ENCODE measurements around the gene PBX1.

The PBX1 gene

GRCh38 chr1:164713456-164714207, 154.6 kb downstream of the PBX1 start:
- Histone ChIP-seq H3K4me1 (ENCODE audit: control insufficient read depth, insufficient read depth, low read length) (peaks cover 21% of the 10 kb centered on the region), H3K27me3 (ENCODE audit: control insufficient read depth, insufficient read depth, low read length) (no peaks in the 10 kb centered on the region), H3K4me3 (ENCODE audit: low read length) (no peak overlapping the region)

GRCh38 chr1:164716992-164717703, 158.2 kb downstream of the PBX1 start:
- Histone ChIP-seq H3K4me1 (ENCODE audit: control insufficient read depth, insufficient read depth, low read length) (peaks cover 17% of the 10 kb centered on the region), H3K4me3 (ENCODE audit: low read length) (no peak overlapping the region), H3K36me3 (ENCODE audit: control insufficient read depth, insufficient read depth, low read length) (no peaks in the 10 kb centered on the region), H3K9me3 (ENCODE audit: control insufficient read depth, low read length) (no peaks in the 10 kb centered on the region), H3K9ac (ENCODE audit: low read length) (no peak overlapping the region), H3K27me3 (ENCODE audit: control insufficient read depth, insufficient read depth, low read length) (no peaks in the 10 kb centered on the region)

More at GRCh38 chr1:164713456-164714207, 154.6 kb downstream of the PBX1 start:
- Histone ChIP-seq H3K9ac (ENCODE audit: low read length) (no peak overlapping the region), H3K36me3 (ENCODE audit: control insufficient read depth, insufficient read depth, low read length) (no peaks in the 10 kb centered on the region), H3K9me3 (ENCODE audit: control insufficient read depth, low read length) (no peaks in the 10 kb centered on the region)

GRCh38 chr1:164718821-164719220, 159.8 kb downstream of the PBX1 start:
- Histone ChIP-seq H3K27me3 (ENCODE audit: control insufficient read depth, insufficient read depth, low read length) (no peaks in the 10 kb centered on the region), H3K9ac (ENCODE audit: low read length) (no peak overlapping the region), H3K9me3 (ENCODE audit: control insufficient read depth, low read length) (no peaks in the 10 kb centered on the region), H3K4me1 (ENCODE audit: control insufficient read depth, insufficient read depth, low read length) (peaks cover 8% of the 10 kb centered on the region), H3K36me3 (ENCODE audit: control insufficient read depth, insufficient read depth, low read length) (no peaks in the 10 kb centered on the region), H3K4me3 (ENCODE audit: low read length) (no peak overlapping the region)

GRCh38 chr1:164719676-164720439, 160.9 kb downstream of the PBX1 start:
- Histone ChIP-seq H3K27me3 (ENCODE audit: control insufficient read depth, insufficient read depth, low read length) (no peaks in the 10 kb centered on the region), H3K9me3 (ENCODE audit: control insufficient read depth, low read length) (no peaks in the 10 kb centered on the region), H3K9ac (ENCODE audit: low read length) (no peak overlapping the region), H3K4me3 (ENCODE audit: low read length) (no peak overlapping the region), H3K36me3 (ENCODE audit: control insufficient read depth, insufficient read depth, low read length) (no peaks in the 10 kb centered on the region), H3K4me1 (ENCODE audit: control insufficient read depth, insufficient read depth, low read length) (peaks cover 9% of the 10 kb centered on the region)

- Histone ChIP-seq H3K4me3 (ENCODE audit: low read length) (no peak overlapping the region), H3K36me3 (ENCODE audit: control insufficient read depth, insufficient read depth, low read length) (no peaks in the 10 kb centered on the region), H3K9ac (ENCODE audit: low read length) (no peak overlapping the region), H3K9me3 (ENCODE audit: control insufficient read depth, low read length) (no peaks in the 10 kb centered on the region), H3K4me1 (ENCODE audit: control insufficient read depth, insufficient read depth, low read length) (peaks cover 17% of the 10 kb centered on the region), H3K27me3 (ENCODE audit: control insufficient read depth, insufficient read depth, low read length) (no peaks in the 10 kb centered on the region)
Observed at GRCh38 chr1:164720440-164721227, 161.7 kb downstream of the PBX1 start.

- H3K36me3 ChIP-seq (ENCODE audit: control insufficient read depth, insufficient read depth, low read length), result no peaks in the 10 kb centered on the region
- no peak overlapping the region for H3K9ac ChIP-seq (ENCODE audit: low read length)
- no peaks in the 10 kb centered on the region for H3K9me3 ChIP-seq (ENCODE audit: control insufficient read depth, low read length)
- H3K4me1 ChIP-seq (ENCODE audit: control insufficient read depth, insufficient read depth, low read length), result peaks cover 17% of the 10 kb centered on the region
- H3K4me3 ChIP-seq (ENCODE audit: low read length), result no peak overlapping the region
- no peaks in the 10 kb centered on the region for H3K27me3 ChIP-seq (ENCODE audit: control insufficient read depth, insufficient read depth, low read length)
Observed at GRCh38 chr1:164721228-164721496, 162.2 kb downstream of the PBX1 start.

GRCh38 chr1:164723296-164723798, 164.4 kb downstream of the PBX1 start:
- Histone ChIP-seq H3K36me3 (ENCODE audit: control insufficient read depth, insufficient read depth, low read length) (no peaks in the 10 kb centered on the region), H3K27me3 (ENCODE audit: control insufficient read depth, insufficient read depth, low read length) (no peaks in the 10 kb centered on the region), H3K4me3 (ENCODE audit: low read length) (no peak overlapping the region), H3K9ac (ENCODE audit: low read length) (no peak overlapping the region), H3K9me3 (ENCODE audit: control insufficient read depth, low read length) (no peaks in the 10 kb centered on the region), H3K4me1 (ENCODE audit: control insufficient read depth, insufficient read depth, low read length) (peaks cover 17% of the 10 kb centered on the region)

- Histone ChIP-seq H3K36me3 (ENCODE audit: control insufficient read depth, insufficient read depth, low read length) (no peaks in the 10 kb centered on the region), H3K4me3 (ENCODE audit: low read length) (no peak overlapping the region), H3K9ac (ENCODE audit: low read length) (no peak overlapping the region), H3K4me1 (ENCODE audit: control insufficient read depth, insufficient read depth, low read length) (peaks cover 13% of the 10 kb centered on the region), H3K9me3 (ENCODE audit: control insufficient read depth, low read length) (no peaks in the 10 kb centered on the region), H3K27me3 (ENCODE audit: control insufficient read depth, insufficient read depth, low read length) (no peaks in the 10 kb centered on the region)
Observed at GRCh38 chr1:164725401-164725800, 166.4 kb downstream of the PBX1 start.

GRCh38 chr1:164726235-164726634, 167.3 kb downstream of the PBX1 start:
- Histone ChIP-seq H3K27me3 (ENCODE audit: control insufficient read depth, insufficient read depth, low read length) (no peaks in the 10 kb centered on the region), H3K9ac (ENCODE audit: low read length) (no peak overlapping the region), H3K4me3 (ENCODE audit: low read length) (no peak overlapping the region), H3K36me3 (ENCODE audit: control insufficient read depth, insufficient read depth, low read length) (no peaks in the 10 kb centered on the region), H3K4me1 (ENCODE audit: control insufficient read depth, insufficient read depth, low read length) (peaks cover 13% of the 10 kb centered on the region), H3K9me3 (ENCODE audit: control insufficient read depth, low read length) (no peaks in the 10 kb centered on the region)

GRCh38 chr1:164728719-164729118, 169.7 kb downstream of the PBX1 start:
- no peaks in the 10 kb centered on the region for H3K9me3 ChIP-seq (ENCODE audit: control insufficient read depth, low read length)
- no peaks in the 10 kb centered on the region for H3K27me3 ChIP-seq (ENCODE audit: control insufficient read depth, insufficient read depth, low read length)
- H3K4me3 ChIP-seq (ENCODE audit: low read length), result no peak overlapping the region
- H3K9ac ChIP-seq (ENCODE audit: low read length), result no peak overlapping the region
- H3K4me1 ChIP-seq (ENCODE audit: control insufficient read depth, insufficient read depth, low read length), result peaks cover 10% of the 10 kb centered on the region
- H3K36me3 ChIP-seq (ENCODE audit: control insufficient read depth, insufficient read depth, low read length), result no peaks in the 10 kb centered on the region

- Histone ChIP-seq H3K9ac (ENCODE audit: low read length) (no peak overlapping the region), H3K27me3 (ENCODE audit: control insufficient read depth, insufficient read depth, low read length) (no peaks in the 10 kb centered on the region), H3K4me3 (ENCODE audit: low read length) (no peak overlapping the region), H3K9me3 (ENCODE audit: control insufficient read depth, low read length) (no peaks in the 10 kb centered on the region), H3K36me3 (ENCODE audit: control insufficient read depth, insufficient read depth, low read length) (no peaks in the 10 kb centered on the region), H3K4me1 (ENCODE audit: control insufficient read depth, insufficient read depth, low read length) (peaks cover 4% of the 10 kb centered on the region)
Observed at GRCh38 chr1:164731161-164731876, 172.3 kb downstream of the PBX1 start.
